ENCODE results near the gene LAMA2. TPM values are rescaled to one million over a fixed set of nuclear protein-coding genes. Genes with fewer than 3 reads are reported as not detected.

Gene LAMA2
- total and polyA plus RNA-seq, 2 of the 8 experiments (the other 6 are each of a cell fraction or from before 2014, with no cell fraction given) = 1.3 to 3.8 TPM

DNA sequence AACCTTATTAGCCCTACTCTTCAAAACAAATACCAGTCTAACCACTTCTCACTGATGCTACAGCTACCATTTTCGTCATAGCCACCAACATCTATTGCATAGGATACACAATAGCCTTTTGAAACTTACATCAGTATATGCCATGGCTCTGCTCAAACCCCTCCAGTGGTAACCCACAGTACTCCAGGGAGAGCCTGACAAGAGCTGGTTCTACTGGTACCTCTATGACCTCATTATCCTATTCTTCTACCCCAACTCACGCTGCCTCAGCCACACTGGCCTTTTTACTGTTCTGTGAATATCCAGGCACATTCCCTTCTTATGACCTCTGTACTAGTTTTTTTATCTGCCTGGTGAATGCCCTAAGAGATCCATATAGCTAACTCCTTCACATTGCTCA lies 669.5 kb downstream of the LAMA2 start:
- H2BK15ac ChIP-seq (ENCODE audit: low read length) = no peak overlapping the region

More for the DNA sequence above, 669.5 kb downstream of the LAMA2 start:
- DNase-seq (ENCODE audit: low read depth in 1 of 2, low spot score in 2 of 2) (no peak), FAIRE-seq (no peak)
- no peak overlapping the region for H2BK20ac ChIP-seq (ENCODE audit: low read length)
- H3K4ac ChIP-seq (replicated peaks; ENCODE audit: insufficient read length, low read depth, low read length) = no peak overlapping the region
- no peak overlapping the region for H3K56ac ChIP-seq (replicated peaks; ENCODE audit: insufficient read length, low read depth, low read length)
- no peak overlapping the region for H2BK120ac ChIP-seq (replicated peaks; ENCODE audit: low read depth, low read length)
- H3K18ac ChIP-seq (ENCODE audit: extremely low read depth, low read length) = no peak overlapping the region
- no peaks in the 10 kb centered on the region for H3K27me3 ChIP-seq (replicated peaks in 1 of 4; ENCODE audit: control insufficient read depth in 3 of 4, extremely low read depth in 1 of 4, insufficient read depth in 3 of 4, low read length in 3 of 4)
- no peak overlapping the region for H4K5ac ChIP-seq (ENCODE audit: insufficient read length, low read depth, low read length)
- no peak overlapping the region for H3K9ac ChIP-seq (replicated peaks in 1 of 4; ENCODE audit: extremely low read depth in 1 of 4, low read depth in 3 of 4, low read length in 3 of 4)
- no peak for TF ChIP-seq TEAD4 (IDR thresholded peaks at IDR 0.05; ENCODE audit: low read depth, low read length)
- no peak for TF ChIP-seq TBP (IDR thresholded peaks at IDR 0.05; ENCODE audit: low read depth, low read length)
- no peak for TF ChIP-seq KDM4A (IDR thresholded peaks at IDR 0.05; ENCODE audit: low read depth, low read length, severe bottlenecking)
- no peak for TF ChIP-seq CHD2 (IDR thresholded peaks at IDR 0.05; ENCODE audit: low read length)
- no peak overlapping the region for H4K91ac ChIP-seq (replicated peaks; ENCODE audit: insufficient read length, low read length)
- H3K9me3 ChIP-seq (ENCODE audit: insufficient read depth in 2 of 2, low read depth in 1 of 2, low read length in 1 of 2) = no peaks in the 10 kb centered on the region
- no peak overlapping the region for H2BK12ac ChIP-seq (ENCODE audit: low read depth, low read length)
- H2AK5ac ChIP-seq (ENCODE audit: low read depth, low read length) = no peak overlapping the region
- no peak overlapping the region for H3K27ac ChIP-seq (ENCODE audit: low read depth, low read length)
- no peaks in the 10 kb centered on the region for H3K36me3 ChIP-seq (ENCODE audit: control insufficient read depth in 2 of 4, insufficient read depth in 4 of 4, low read length in 3 of 4)
- ChIA-PET POLR2A (ENCODE audit: partially characterized antibody) (no interaction called here), CTCF (ENCODE audit: partially characterized antibody) (interaction anchor here (0.8 to 5.0 kb wide), 3 partner anchors 12 to 53 kb away, joined by 3 to 43 read pairs (median 10); no protein-coding TSS in a partner anchor)
- no peaks in the 10 kb centered on the region for H4K20me1 ChIP-seq (replicated peaks in 1 of 2; ENCODE audit: control insufficient read depth in 1 of 2, insufficient read depth in 2 of 2, low read length in 2 of 2)
- H3K79me1 ChIP-seq (ENCODE audit: low read depth, low read length) = no peaks in the 10 kb centered on the region
- no peak overlapping the region for H2AFZ ChIP-seq (ENCODE audit: low read length)
- H3K14ac ChIP-seq (ENCODE audit: insufficient read length) = no peak overlapping the region
- H3K4me1 ChIP-seq (replicated peaks in 1 of 4; ENCODE audit: control insufficient read depth in 3 of 4, insufficient read depth in 4 of 4, low read length in 3 of 4) = no peaks in the 10 kb centered on the region
- no peak overlapping the region for H3K4me3 ChIP-seq (ENCODE audit: extremely low read depth in 1 of 4, insufficient read depth in 2 of 4, low read depth in 3 of 4, low read length in 4 of 4)
- H3K23me2 ChIP-seq (ENCODE audit: low read depth, low read length) = no peaks in the 10 kb centered on the region
- no peak overlapping the region for H4K8ac ChIP-seq (ENCODE audit: extremely low read depth, insufficient read depth, low read length)
- no peak overlapping the region for H3K4me2 ChIP-seq (ENCODE audit: insufficient read depth in 1 of 2, low read depth in 2 of 2, low read length in 2 of 2)
- H3K23ac ChIP-seq (ENCODE audit: insufficient read length) = no peak overlapping the region
- H3K79me2 ChIP-seq (ENCODE audit: control insufficient read depth in 1 of 2, insufficient read depth in 2 of 2, low read length in 2 of 2) = no peaks in the 10 kb centered on the region
- 98% methylated on average over 2 of the region's 2 CpGs; no CpG with 5 or more reads in 1 of the 2 experiments for WGBS, 2 experiments (ENCODE audit: extremely low coverage in 1 of 2, insufficient coverage in 1 of 2, insufficient read length in 1 of 2, insufficient replicate concordance in 2 of 2, low coverage in 1 of 2, low lambda C conversion rate in 2 of 2, missing lambda C conversion rate in 1 of 2)
- no peak overlapping the region for H2BK5ac ChIP-seq (ENCODE audit: low read depth, low read length)
